SIG-M5 (cell line): Measurements from ENCODE around the gene EIF3C.
"Not testable (repeated sequence)": the region's sequence is repeated elsewhere in the genome, so short reads cannot be mapped to it uniquely, and the experiment has no call there.

Experiments used
- DNase-seq: peaks from one replicate; lab custom pipeline; 2025; lab: John Stamatoyannopoulos, UW

Gene EIF3C

DNA sequence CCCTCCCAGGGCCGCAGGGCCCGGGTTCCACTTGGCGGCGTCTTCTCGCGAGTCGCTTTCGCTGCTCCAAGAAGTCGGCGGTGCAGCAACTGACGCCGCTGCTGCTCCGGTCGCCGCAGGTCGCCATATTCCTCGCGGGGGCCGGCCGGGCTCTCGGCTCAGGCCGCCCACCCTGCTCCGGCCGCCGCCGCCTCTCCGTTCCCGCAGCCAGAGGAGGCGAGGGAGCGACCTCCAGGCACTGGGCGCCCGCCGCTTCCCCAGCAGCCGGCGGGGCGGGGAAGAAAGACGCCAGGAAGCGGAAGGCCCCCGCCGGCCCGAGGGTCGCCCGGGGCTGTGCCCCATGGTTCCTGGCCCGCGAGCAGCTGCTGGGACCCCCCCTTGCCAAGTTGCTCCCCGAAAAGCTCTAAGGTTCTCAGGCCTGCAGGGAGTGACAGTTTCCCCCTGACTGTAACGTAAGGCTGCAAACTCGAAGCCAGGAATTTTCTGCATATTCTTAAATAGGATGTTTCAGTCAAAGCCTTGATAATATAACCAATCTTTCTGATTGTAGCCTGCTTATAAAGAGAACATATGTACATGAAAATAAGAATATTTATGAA lies 39.3 kb downstream of the EIF3C start:
- DNase-seq = not testable (repeated sequence)

DNA sequence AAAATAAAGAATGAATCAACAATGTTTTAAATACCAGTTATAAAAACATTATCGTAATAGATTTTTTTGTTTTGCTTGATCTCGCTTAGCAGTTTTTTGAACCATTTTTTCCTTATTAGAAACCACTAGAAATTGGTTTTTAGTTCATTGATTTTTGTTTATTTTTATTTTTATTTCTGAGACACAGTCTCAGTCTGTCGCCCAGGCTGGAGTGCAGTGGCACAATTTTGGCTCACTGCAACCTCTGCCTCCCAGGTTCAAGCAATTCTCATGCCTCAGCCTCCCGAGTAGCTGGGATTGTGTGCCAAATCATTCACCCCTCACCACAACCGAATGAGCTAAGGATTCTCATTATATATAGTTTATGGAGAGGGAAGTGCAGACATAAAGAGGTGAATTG lies 40.2 kb downstream of the EIF3C start, which contains the start of gene NPIPB9:
TSS of gene NPIPB9 (plus strand) at position 301 of the 400 bp plus-strand sequence.
- DNase-seq = not testable (repeated sequence)

DNA sequence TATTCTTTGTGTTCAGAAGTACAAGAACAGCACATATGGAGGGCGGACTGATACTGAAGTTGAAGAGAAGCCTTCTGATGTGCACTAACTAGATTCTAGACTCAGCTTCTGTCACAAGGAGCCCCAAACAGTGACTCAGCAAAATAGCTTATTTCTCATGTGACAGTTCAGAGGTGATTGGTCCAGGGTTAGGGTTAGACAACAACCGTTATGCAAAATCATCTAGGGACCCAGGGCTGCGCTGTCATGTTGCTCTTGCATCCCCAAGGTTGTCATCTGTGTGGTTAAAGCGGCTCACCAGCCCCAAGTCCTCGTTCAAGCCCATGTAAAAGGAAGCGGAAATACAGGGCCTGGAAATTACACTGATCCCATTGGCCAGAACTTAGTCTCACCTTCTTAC lies 70.4 kb downstream of the EIF3C start:
- not testable (repeated sequence) for DNase-seq

DNA sequence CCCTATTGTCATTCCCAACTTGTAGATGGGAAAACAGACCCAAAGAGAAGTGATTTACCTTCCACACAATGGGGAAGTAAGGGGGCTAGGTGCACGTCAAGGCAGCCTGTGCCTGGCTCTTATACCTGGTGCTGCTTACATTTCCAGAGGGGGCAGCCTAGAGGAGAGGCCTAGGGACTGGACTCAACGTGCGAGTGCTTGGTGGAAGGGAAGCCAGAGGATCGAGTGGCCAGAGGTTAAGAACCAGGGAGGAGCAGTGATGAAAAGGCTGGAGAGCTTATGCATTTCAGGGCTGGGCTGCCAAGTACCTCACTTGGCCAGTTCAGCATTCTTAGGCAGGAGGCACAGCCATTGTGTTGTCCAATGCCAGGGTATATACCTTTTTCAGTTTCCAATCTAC lies 71.1 kb downstream of the EIF3C start:
- not testable (repeated sequence) for DNase-seq
